CD14-positive monocyte (primary cell): ENCODE measurements around the gene HIBADH. TPM values are rescaled to one million over a fixed set of nuclear protein-coding genes. Genes with fewer than 3 reads are reported as not detected.

Source experiments
- DNase-seq, 3 donors: peaks; one replicate each; pipeline ENCODE4 v3.0.0-alpha.2; 2011 to 2022
- H2AFZ ChIP-seq: 2 replicates; pipeline ENCODE4 v1.6.0; 2012; ENCODE audit warnings: mild to moderate bottlenecking, low read depth, low read length, inconsistent platforms; ENCODE audit not compliant: insufficient read depth, poor library complexity, severe bottlenecking
- H3K27ac ChIP-seq, 2 donors: 1 replicate in 1 of 2; 2 replicates in 1 of 2; pipeline ENCODE4 v1.5.1; 2012 to 2013; ENCODE audit warnings: low read length in 2 of 2, control low read depth in 1 of 2, inconsistent platforms in 1 of 2, low read depth in 1 of 2, mild to moderate bottlenecking in 1 of 2
- H3K27me3 ChIP-seq, 2 donors: one replicate each; pipeline versions ENCODE4 v1.6.0 to v1.6.1; 2011 to 2013; ENCODE audit warnings: low read length in 2 of 2; ENCODE audit not compliant: control insufficient read depth in 2 of 2, insufficient read depth in 2 of 2
- H3K36me3 ChIP-seq, 2 donors: replicated peaks in 1 of 2; 1 replicate in 1 of 2; 2 replicates in 1 of 2; pipeline versions ENCODE4 v1.5.1 to v1.6.1; 2012 to 2013; ENCODE audit warnings: low read length in 2 of 2, control low read depth in 1 of 2, inconsistent platforms in 1 of 2, mild to moderate bottlenecking in 1 of 2; ENCODE audit not compliant: insufficient read depth in 2 of 2, control insufficient read depth in 1 of 2
- H3K4me1 ChIP-seq, 2 donors: 1 replicate in 1 of 2; 2 replicates in 1 of 2; pipeline versions ENCODE4 v1.5.1 to v1.6.1; 2012 to 2013; ENCODE audit warnings: low read length in 2 of 2, control low read depth in 1 of 2, inconsistent platforms in 1 of 2, mild to moderate bottlenecking in 1 of 2, moderate library complexity in 1 of 2; ENCODE audit not compliant: insufficient read depth in 2 of 2, control insufficient read depth in 1 of 2
- H3K4me2 ChIP-seq: replicated peaks from 2 replicates; pipeline ENCODE3; 2012; ENCODE audit warnings: low read length, moderate library complexity, mild to moderate bottlenecking; ENCODE audit not compliant: poor library complexity, severe bottlenecking; ENCODE audit errors: extremely low read depth
- H3K4me3 ChIP-seq, 3 experiments: fragments of 200-600 bp in 1 of 3; sonication (generic) in 1 of 3; replicated peaks in 1 of 3; 1 replicate in 2 of 3; 2 replicates in 1 of 3; pipeline ENCODE4 v1.5.1; 2011 to 2013; ENCODE audit warnings: low read length in 3 of 3, mild to moderate bottlenecking in 3 of 3, control low read depth in 2 of 3, low read depth in 2 of 3, inconsistent platforms in 1 of 3, moderate library complexity in 1 of 3
- H3K79me2 ChIP-seq: 2 replicates; pipeline ENCODE4 v1.6.0; 2012; ENCODE audit warnings: mild to moderate bottlenecking, control low read depth, inconsistent platforms, low read length, moderate library complexity; ENCODE audit not compliant: insufficient read depth
- H3K9ac ChIP-seq: 2 replicates; pipeline ENCODE4 v1.6.0; 2017; ENCODE audit warnings: low read length, mild to moderate bottlenecking; ENCODE audit not compliant: insufficient read depth, poor library complexity, severe bottlenecking
- H3K9me3 ChIP-seq, 2 donors: replicated peaks in 1 of 2; 1 replicate in 1 of 2; 2 replicates in 1 of 2; pipeline versions ENCODE4 v1.5.1 to v1.6.1; 2012 to 2013; ENCODE audit warnings: low read length in 2 of 2, control low read depth in 1 of 2; ENCODE audit not compliant: control insufficient read depth in 1 of 2, insufficient read depth in 1 of 2
- H4K20me1 ChIP-seq: 2 replicates; pipeline ENCODE4 v1.6.0; 2012; ENCODE audit warnings: mild to moderate bottlenecking, low read length, control low read depth, moderate library complexity; ENCODE audit not compliant: insufficient read depth
- H3K27ac Mint-ChIP-seq, 7 donors: one replicate each; pipeline ENCODE4 v1.8.0; 2020; ENCODE audit warnings: mild to moderate bottlenecking in 7 of 7, mixed read lengths in 7 of 7, moderate library complexity in 6 of 7, inconsistent platforms in 2 of 7
- H3K27me3 Mint-ChIP-seq, 3 donors: one replicate each; pipeline ENCODE4 v1.8.0; 2021 to 2022; ENCODE audit warnings: low read depth in 3 of 3, mild to moderate bottlenecking in 3 of 3, mixed read lengths in 3 of 3, moderate library complexity in 3 of 3, inconsistent platforms in 1 of 3
- H3K36me3 Mint-ChIP-seq, 2 donors: one replicate each; pipeline ENCODE4 v1.8.0; 2020; ENCODE audit warnings: mixed read lengths in 2 of 2, inconsistent platforms in 1 of 2, mild to moderate bottlenecking in 1 of 2
- H3K4me1 Mint-ChIP-seq: one replicate; pipeline ENCODE4 v1.8.0; 2020; ENCODE audit warnings: mild to moderate bottlenecking, mixed read lengths
- H3K4me3 Mint-ChIP-seq, 2 donors: one replicate each; pipeline ENCODE4 v1.8.0; 2020; ENCODE audit warnings: mild to moderate bottlenecking in 2 of 2, mixed read lengths in 2 of 2, moderate library complexity in 1 of 2
- H3K9me3 Mint-ChIP-seq, 7 donors: one replicate each; pipeline ENCODE4 v1.8.0; 2020 to 2022; ENCODE audit warnings: mixed read lengths in 7 of 7, mild to moderate bottlenecking in 6 of 7, moderate library complexity in 6 of 7, inconsistent platforms in 2 of 7
- CTCF ChIP-seq: fragments of 200-600 bp; IDR thresholded peaks from one replicate; pipeline ENCODE4 v1.8.0; 2022; ENCODE audit warnings: antibody characterized with exemption, mild to moderate bottlenecking
- WGBS: methylation state at CpG from one replicate; pipeline ENCODE4 v1.1.5; 2013; ENCODE audit warnings: missing lambda C conversion rate; ENCODE audit not compliant: insufficient coverage; 5-methylcytosine and 5-hydroxymethylcytosine counted together
- intact Hi-C, 2 donors: fragments of 100-400 bp; cut with micrococcal nuclease; formaldehyde crosslinking; loops; one replicate each; pipeline versions ENCODE4 v1.15.0 to v1.15.1; 2023
- polyA minus RNA-seq: library from RNA; depleted of rRNA, polyadenylated mRNA; stranded (reverse); fragments of >200 nt; gene quantifications from 2 replicates; pipeline ENCODE4 v1.2.3, GENCODE V29; 2012
- polyA plus RNA-seq, 3 donors: library from polyadenylated mRNA; depleted of rRNA in 1 of 3; unstranded in 2 of 3; stranded (reverse) in 1 of 3; fragments of 300-500 nt in 2 of 3; fragments of >200 nt in 1 of 3; fragmentation: Illumina TruSeq in 2 of 3; gene quantifications; 1 replicate in 2 of 3; 2 replicates in 1 of 3; pipeline ENCODE4 v1.2.3, GENCODE V29; 2012 to 2021
- total RNA-seq, 12 experiments: library from RNA in 1 of 12; stranded (reverse) in 1 of 12; fragments of 120-200 nt in 1 of 12; gene quantifications; one replicate each; pipeline ENCODE4 v1.2.4 and lab custom pipeline; 2013 to 2026; ENCODE audit warnings: mixed read lengths in 6 of 12, inconsistent platforms in 1 of 12

The HIBADH gene
- 17.8 TPM for total RNA-seq (2013)
- polyA plus RNA-seq (10 to 100 TPM in 2 of 3 donors, 1 to 10 TPM in 1; 8.9 to 29.1 (median 26.5) TPM), polyA minus RNA-seq (6.1 and 8.1 TPM in 2 replicates), total RNA-seq (lab: John Stamatoyannopoulos, UW) (2.5 to 12.0 (median 7.6) reads per million in 11 experiments)

DNA sequence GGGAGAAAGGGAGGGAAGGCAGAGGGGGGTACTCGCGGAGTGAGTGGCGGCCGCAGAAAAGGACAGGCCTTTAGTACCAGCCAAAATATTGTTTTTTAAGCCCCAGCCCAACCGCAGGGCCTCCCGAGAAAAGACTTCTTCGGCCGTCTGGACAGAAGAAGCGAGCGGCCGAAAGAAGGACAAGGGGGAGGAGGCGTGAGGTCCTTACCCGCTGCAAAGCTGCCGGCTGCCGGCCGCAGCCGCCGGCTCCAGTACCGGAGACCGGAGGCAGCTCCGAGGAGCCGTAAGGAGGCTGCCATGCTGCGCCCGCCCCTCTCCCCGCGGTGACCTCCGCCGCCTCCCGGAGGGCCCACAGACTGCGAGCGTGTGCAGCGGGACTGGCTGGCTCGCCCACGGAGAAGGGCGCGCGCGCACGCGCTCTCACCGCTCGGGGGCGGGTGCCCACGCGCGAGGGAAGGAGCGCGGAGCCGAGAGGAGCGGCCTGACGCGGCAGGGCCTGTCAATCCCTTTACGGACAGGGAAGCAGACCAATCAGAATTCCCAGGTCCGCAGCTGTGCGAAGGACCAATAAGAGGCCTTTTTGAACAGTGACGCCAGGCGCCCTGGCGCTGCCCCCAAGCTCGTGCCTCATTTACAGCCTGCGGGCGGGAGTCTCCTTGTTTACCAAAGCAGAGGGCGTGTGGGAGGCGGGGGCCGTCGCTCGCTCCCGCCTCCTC is at the start of gene HIBADH:
Gene HIBADH (minus strand): TSS at position 394 of the 716 bp plus-strand sequence. CDS start 95 bp downstream, at position 299.
- Mint-ChIP-seq H3K9me3 (no peaks in the 10 kb centered on the region), H3K27me3 (peaks cover 0 to 1% (median 0%) of the 10 kb centered on the region in 3 donors), H3K36me3 (no peaks in the 10 kb centered on the region), H3K4me3 (peak within 1 kb of the TSS; percentile 88), H3K27ac (peak within 1 kb of the TSS; percentile 80 to 91 (median 86)), H3K4me1 (peaks cover 18% of the 10 kb centered on the region)
- H3K4me3 ChIP-seq = peak within 1 kb of the TSS; percentile 62 to 95 (median 85)
- intact Hi-C loops = loop anchor here (2.0 to 5.0 kb wide), 2 partner anchors 35 to 78 kb away; partner anchors contain the start of gene TAX1BP1 (in 1 of the 2)
- under 1% methylated on average over 64 of the region's 67 CpGs for WGBS
- peak within 1 kb of the TSS; percentile 90 for H2AFZ ChIP-seq
- no peaks in the 10 kb centered on the region for H3K9me3 ChIP-seq
- H3K4me1 ChIP-seq = peaks cover 19 to 25% of the 10 kb centered on the region in 2 donors
- peak within 1 kb of the TSS; percentile 80 for H3K9ac ChIP-seq
- peaks cover 8% of the 10 kb centered on the region for H3K79me2 ChIP-seq
- H3K27me3 ChIP-seq = no peaks in the 10 kb centered on the region
- peak within 1 kb of the TSS; percentile 91 for H3K4me2 ChIP-seq
- peak within 1 kb of the TSS; percentile 73 to 75 for H3K27ac ChIP-seq
- no peaks in the 10 kb centered on the region for H4K20me1 ChIP-seq
- TF ChIP-seq CTCF = peak; percentile 16
- no peaks in the 10 kb centered on the region for H3K36me3 ChIP-seq
- peak; percentile 99 to 100 (median 99) for DNase-seq

- peaks cover 4 to 16% (median 5%) of the 10 kb centered on the region in 7 donors for H3K9me3 Mint-ChIP-seq
- no CpG with 5 or more reads among the region's 3 CpGs for WGBS
- no peaks in the 10 kb centered on the region for H3K36me3 Mint-ChIP-seq
Observed at GRCh38 chr7:27712217-27712616, 49.5 kb upstream of the HIBADH start.

More at GRCh38 chr7:27712217-27712616, 49.5 kb upstream of the HIBADH start:
- Histone ChIP-seq H3K27ac (no peak overlapping the region), H3K4me3 (no peak overlapping the region), H4K20me1 (no peaks in the 10 kb centered on the region), H3K36me3 (no peaks in the 10 kb centered on the region), H3K4me1 (no peaks in the 10 kb centered on the region), H3K79me2 (no peaks in the 10 kb centered on the region), H2AFZ (no peak overlapping the region), H3K27me3 (no peaks in the 10 kb centered on the region), H3K9me3 (peaks cover 0 to 4% of the 10 kb centered on the region in 2 donors), H3K9ac (no peak overlapping the region), H3K4me2 (no peak overlapping the region)
- intact Hi-C loops = no loop called here
- no peak for DNase-seq
- H3K4me3 Mint-ChIP-seq = no peak overlapping the region
- peaks cover 0 to 6% (median 2%) of the 10 kb centered on the region in 3 donors for H3K27me3 Mint-ChIP-seq
- H3K27ac Mint-ChIP-seq = no peak overlapping the region
- TF ChIP-seq CTCF = no peak
- H3K4me1 Mint-ChIP-seq = peaks cover 2% of the 10 kb centered on the region
